Tracheal epithelial cell (primary cell): ENCODE data around the gene MAML3. TPM values are rescaled to one million over a fixed set of nuclear protein-coding genes. Genes with fewer than 3 reads are reported as not detected.

Experiments
- total RNA-seq: library from RNA; depleted of rRNA; stranded (reverse); fragments of >200 nt; gene quantifications from 2 replicates; pipeline ENCODE4 v1.2.1, GENCODE V29; 2014

The MAML3 gene
- total RNA-seq: 0.48 and 1.9 TPM in 2 replicates

DNA sequence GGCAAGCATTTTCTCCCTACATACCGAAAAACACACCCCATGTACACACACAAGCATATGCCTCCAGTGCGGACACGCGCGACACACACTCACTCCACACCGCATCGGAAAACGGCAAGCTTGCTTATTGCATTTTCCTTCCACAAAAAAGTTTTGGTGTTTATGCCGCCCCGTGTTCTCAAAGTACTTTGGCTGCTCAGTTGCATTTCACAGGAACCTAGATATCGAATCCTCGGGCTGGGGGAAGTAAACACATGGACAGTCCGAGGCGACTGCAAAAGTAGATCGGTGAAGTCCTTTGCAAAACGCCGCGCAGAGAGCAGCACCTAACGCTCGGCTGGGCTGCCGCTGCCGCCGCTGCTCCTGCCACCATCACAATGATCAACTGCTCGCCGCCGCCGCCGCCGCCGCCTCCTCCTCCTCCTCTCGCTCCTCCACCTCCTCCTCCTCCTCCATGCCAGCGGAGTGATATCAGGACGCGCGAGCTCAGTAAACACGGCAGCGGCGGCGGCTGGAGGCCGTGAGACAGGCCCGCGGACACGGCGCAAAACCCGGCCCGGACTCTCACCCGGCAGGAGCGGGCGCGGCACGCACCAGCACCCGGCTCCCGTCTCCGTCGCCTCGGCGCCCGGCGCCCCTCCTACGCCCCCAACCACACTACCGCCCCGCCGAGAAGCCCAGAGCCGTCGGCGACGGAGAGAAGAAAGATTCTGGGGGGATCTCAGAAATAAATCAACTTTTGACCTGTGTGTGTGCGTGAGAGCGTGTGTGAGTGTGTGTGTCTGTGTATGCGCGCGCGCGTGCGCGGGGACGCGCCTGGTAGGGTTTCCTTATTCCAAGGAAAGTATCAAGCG is at the start of gene MAML3:
MAML3 (minus strand) TSS at position 467 of the 854 bp plus-strand sequence. CDS start 857 bp downstream, outside the sequence.

Other genes with a start within 250 kb of the MAML3 start
- 60.2 and 86.1 TPM in 2 replicates for gene SCOC, start 219.5 kb upstream of the MAML3 start, total RNA-seq